Renal pelvis (tissue), 4 donors: ENCODE results near the gene PDZRN3. TPM values are rescaled to one million over a fixed set of nuclear protein-coding genes. Genes with fewer than 3 reads are reported as not detected.

ENCODE experiments used
- DNase-seq: peaks from one replicate; pipeline ENCODE4 v3.0.0-alpha.2; 2013
- polyA plus RNA-seq, 3 donors: library from polyadenylated mRNA; unstranded; fragments of 120-200 nt; gene quantifications; one replicate each; pipeline ENCODE4 v1.2.1, GENCODE V29; 2013; ENCODE audit not compliant: insufficient read length in 3 of 3

PDZRN3 gene
- polyA plus RNA-seq, 3 donors, result 36.8 to 39.3 (median 37.8) TPM

DNA sequence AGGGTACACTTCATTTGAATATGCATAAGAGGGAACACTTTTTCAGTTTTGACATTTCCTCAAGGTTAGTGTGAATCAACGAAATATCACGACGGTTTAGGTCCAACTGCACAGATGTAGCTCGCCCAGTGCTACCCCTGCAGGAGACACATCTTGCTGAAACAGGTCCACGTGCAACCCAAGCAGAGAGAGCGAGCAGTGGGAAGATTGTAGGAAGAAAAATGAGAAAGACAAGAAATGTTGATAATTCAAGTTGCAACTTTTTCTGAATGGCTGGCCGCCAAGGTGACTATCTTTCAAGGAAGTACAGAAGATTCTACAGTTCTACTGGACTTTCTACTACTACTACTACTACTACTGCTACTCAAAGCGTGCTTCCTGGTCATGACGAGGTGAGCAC, 231.7 kb downstream of the PDZRN3 start:
- DNase-seq, result no peak

DNA sequence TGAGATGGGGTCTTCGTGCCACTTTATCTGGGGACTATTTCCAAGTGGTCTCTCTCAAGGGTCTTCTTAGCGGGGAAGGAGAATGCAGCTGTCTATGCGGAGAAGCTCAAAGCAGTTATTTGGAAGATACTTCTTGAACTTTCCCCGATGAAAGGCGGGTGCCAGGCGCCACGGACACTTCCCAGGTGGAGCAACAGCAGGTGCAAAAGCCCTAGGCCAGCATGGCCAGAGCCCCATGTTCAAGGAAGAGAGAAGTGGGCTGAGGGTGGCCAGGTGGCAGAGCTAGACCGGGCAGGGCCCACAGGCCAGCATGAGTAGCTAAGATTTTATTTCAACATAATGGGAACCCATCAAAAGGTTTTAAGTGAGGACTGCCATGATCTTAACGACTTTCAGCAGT, 232.8 kb downstream of the PDZRN3 start:
- DNase-seq, result no peak

DNA sequence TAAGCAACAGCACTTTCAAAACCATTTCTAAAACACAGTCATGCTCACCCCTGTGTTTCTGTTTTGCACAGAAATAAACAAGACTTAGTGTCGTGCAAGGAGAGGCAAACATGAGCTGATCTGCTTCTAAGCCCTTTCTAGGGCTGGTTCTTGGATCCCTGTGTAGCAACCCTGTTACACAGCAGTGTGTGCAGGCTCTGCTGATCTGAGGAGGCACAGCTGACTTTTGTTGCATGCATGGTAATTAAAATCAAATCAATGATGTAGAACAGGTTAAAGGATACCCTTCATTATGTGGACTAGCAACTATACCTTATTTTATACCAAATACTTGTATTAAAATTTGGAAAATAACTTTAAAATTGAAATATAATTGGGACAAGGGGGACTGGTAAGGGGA, 234.8 kb downstream of the PDZRN3 start:
- DNase-seq, result no peak

DNA sequence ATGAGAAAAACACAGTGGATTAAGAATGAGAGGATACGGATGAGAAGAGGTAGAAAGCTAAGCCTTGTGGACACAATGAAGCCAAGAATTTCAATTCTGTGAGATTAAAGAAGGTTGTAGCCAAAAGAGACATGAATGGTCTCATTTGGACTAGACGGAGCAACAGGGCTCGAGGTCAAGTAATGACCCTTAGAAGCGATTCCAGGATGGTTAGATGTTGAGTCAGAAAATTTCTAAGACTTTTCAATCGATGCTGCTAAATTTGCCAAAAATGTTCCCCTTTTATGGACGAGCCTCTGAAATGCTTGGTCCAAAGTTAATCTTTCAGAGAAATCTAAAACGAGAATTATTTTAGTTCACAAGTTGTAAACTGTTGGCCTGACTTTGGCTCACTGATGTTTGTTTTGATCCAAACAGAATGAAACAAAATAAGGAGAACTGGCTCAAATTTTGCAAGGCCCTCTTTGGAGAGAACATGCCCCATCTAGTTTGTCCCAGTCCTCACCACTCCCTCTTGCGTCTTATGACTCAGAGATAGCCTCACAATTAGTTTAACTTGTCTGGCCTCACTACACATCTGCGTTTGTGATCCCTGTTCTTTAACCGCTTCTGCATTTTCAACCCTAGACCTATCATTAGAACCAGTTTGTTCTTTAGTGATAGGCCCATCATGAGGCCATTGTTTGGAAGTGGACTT, 235.5 kb downstream of the PDZRN3 start:
- no peak for DNase-seq

DNA sequence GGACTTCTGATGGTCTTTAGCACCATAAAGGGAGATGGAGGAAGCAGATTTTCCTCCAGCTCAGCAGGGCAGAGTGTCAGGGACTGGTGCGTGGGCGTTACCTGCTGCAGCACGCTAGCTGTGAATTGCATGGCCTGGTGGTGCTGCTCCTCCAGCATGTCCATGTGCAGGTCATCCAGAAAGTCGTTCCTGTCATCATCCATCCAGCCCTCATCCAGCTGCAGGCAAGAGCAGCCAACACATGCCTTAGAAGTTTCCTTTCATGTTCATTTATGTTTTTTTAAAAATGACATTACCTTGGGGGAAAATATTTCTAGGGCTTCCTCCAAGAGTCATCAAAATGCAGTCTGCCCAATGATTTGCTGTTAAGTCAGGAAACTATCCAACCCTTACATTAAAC, 239.2 kb downstream of the PDZRN3 start:
- DNase-seq, result no peak

DNA sequence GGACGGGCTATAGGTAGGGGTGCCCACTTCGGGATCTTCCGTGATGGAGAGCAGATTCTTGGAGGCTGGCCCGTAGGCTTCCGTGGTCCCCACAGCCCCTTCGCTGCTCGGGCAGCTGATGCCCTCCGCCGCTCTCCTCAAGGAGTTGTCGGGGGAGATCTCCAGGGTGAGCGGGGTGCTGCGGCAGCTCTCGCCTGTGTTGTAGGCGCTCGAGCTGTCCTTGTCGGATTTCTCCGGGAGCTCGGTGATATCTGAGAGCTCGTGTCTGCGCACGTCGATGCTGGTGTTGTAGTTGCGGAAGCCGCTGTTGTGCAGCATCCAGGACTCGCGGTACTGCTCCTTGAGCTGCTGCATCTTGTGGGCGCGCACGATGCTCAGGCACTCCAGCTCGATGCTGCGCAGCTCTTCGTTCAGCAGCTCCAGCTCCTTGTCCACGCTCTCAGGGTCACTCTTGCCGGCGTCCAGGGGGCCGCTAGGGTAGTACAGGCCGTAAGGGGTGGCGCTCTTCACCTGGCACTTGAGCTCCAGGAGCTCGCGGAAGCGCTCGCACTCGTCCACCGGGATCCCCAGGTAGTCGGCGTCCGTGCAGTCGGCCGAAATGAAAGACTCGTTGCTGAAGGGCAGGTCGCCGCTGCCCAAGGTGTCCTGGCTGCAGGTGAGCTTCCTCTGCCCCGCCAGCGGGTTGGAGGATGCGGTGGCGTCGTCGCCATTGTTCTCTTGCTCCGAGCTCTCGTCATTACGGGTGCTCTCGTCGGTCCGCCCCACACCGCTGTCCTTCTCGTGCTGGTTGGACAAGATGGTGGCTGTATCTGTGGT, 240.4 kb downstream of the PDZRN3 start:
- DNase-seq, result no peak

DNA sequence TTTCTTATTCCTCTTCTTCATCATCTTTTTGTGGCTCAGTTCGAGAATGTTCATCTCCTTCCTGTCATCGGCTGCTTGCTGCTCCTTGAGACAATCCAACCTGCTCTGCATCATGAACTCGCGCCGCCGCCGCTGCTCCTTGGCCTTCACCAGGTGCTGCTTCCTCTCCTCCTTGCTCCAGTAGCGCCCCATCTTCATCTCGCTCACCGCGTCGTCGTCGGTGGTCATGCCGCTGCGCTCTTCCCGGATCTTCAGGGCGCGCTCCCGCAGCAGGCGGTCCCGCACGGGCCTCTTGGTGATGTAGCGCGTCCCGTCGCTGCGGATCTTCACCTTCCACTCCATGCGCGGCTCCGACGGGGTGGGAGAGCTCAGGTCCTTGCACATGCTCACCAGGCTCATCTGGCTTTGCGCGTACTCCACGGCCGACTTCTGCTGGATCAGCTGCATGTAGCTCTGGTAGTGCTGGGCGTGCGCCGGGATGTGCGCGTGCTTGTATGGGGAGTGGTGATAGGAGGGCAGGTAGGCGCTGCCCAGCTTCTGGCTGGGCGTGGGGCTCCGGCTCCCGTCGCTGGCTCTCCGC, 241.2 kb downstream of the PDZRN3 start:
- no peak for DNase-seq

DNA sequence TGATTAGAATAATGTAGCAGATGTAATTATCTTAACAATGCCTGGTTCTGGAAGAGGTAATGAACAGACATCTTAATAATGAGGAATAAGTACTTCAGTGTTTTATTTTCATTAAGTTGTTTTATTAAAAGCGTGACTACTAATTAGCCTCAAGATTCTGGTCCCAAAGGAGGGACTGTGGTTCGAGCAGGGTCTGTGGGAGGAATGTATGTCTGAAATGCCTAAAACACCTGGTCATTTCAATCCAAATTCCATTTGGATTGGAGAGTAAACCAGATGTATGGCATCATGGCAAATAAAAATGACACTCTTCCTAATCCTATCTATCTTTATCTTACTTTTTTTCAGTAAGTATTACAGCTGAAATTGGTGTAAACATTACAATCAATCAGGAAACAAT, 243.2 kb downstream of the PDZRN3 start:
- DNase-seq, result no peak

DNA sequence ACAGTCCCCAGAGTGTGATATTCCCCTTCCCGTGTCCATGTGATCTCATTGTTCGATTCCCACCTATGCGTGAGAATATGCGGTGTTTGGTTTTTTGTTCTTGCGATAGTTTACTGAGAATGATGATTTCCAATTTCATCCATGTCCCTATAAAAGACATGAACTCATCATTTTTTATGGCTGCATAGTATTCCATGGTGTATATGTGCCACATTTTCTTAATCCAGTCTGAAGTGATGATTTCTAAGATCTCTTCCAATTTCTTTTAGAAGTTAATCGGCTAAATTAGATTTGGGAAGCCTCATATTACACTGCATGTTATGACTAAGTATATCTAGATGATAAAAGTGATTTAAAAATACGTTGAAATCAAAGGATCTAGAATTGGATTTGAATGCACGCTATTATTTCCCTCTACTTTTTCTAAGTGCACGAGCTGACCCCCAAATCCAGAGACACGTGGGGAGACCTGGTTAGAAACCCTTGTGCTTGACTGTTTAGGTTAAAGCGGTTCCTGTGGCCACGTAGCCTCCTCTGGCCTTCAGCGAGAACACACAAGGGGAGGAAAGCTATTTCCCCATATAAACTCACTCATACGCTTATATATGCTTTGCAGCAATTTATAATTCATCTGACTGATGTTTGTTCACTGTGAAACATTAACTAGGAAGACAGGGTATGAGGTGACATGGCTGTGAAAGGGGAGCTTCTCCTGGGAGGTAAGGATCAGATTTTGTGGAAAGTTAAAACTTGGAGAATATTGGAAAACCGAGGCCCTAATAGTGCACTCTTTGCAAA, 243.8 kb downstream of the PDZRN3 start:
- DNase-seq, result no peak

DNA sequence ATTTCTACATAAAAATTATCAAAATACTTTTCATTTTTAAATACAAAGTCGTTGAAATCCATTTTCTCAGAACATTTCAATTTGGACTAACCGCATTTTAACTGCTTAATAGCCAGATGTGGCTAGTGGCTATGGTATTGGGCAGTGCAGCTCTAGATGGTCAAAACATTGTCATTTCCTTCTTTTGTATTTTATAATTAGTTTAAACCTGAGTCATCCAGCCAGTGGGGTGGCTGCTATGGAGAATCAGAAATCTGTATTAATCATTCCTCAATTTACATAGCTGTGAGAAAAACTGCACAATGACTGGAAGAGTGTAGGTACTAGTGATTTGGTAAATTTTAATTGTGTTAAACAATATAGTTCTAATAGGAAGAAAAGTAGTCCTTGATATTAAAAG, 245.3 kb downstream of the PDZRN3 start:
- DNase-seq, result no peak

DNA sequence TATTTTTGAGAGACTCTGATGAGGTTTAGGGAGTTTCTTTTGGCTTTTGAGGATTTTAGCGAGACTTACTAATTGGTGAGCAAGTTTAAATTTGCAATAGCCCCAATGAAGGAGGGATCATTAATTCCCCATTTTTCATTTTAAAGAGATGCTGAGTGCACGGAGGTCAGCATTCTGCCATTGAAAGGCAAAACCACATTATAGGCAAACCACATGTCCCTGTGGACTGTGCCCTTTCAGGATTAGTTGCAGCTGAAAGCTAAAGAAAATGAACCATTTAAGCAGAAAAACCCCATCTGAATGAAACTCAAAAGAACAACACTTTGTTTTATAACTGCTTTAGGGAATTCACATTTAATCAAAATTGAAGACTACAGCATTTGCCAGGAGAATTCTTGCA, 246.5 kb downstream of the PDZRN3 start:
- no peak for DNase-seq

DNA sequence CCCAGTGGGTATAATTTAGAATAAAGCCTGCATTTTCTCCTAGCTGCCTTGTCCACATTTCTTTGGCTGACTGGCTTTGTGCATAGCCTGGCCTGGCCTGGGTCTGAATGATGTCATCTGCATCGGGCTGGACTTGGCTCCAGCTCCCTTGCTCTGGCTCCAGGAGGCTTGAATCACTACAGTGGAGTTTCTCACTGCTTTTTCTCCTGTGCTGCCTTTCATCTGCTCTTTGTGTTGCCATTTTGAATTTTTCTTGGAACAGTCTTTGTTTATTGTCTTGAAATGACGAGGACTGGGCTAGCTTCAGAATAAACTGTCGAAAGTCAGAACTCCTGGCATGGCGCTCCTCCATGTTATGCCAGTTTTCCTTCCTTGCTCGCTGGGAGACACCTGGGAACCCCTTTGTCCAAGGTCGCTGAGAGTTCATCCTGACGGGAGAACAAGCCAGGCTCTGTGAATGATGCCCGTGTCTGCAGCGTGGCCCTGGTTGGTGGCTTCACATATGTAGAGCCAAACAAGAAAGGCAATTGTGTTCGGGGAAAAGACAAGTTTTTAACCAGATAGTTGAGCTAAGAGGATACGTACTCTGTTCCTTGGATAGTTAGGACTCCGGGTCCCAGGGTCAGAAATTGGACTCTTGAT, 258.9 kb downstream of the PDZRN3 start:
- no peak for DNase-seq

DNA sequence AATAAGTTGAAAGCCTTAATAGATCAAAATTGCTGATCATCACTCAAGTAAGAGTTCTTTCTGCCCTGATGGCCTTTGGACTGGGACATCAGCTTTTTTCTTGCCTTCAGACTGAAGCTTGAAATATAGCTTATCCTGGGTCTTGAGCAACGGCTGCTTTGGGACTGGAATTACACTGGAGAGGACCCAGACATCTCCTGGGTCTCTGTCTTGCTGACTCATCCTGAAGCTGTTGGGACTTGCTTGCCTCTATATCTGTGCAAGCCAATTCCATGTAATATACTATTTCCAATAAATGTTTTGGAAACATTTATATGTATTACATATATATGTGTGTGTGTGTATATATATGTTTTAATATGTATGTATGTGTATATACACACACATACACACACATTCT, 260.2 kb downstream of the PDZRN3 start:
- no peak for DNase-seq

DNA sequence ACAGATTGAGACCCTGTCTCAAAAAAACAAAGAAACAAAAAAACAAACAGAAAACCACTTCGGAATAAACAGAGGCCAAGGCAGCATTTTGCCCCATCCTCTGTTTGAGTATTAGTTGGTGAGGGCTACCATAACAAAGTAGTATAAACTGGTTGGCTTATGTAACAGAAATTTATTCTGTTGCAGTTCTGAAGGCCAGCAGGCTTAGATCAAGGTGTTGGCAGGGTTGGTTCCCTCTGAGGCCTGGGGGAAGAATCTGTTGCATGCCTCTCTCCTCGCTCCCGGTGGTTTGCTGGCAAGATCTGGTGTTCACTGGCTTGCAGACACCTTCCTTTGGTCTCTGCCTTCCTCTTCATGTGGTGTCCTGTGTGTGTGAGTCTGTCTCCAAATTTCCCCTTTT, 261.6 kb downstream of the PDZRN3 start:
- no peak for DNase-seq

DNA sequence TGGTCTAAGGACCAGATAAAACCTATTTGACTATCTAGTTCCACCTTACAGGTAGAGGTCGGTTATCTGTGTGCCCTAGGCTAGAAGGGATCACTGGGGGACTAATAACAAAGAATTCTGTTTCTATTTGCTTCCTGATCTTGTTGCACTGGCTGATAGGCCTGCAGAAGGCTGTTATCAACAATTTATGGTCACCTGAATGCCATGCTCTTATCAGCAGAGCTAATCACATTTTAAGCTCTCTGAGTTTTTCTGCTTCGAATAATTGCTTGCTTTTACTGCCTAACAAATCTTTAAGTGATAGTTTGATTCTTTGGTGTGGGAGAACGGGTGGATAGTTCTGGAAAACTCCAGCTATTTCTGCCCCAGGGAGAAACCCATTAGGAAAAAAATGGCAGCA, 263.1 kb downstream of the PDZRN3 start:
- DNase-seq, result no peak

DNA sequence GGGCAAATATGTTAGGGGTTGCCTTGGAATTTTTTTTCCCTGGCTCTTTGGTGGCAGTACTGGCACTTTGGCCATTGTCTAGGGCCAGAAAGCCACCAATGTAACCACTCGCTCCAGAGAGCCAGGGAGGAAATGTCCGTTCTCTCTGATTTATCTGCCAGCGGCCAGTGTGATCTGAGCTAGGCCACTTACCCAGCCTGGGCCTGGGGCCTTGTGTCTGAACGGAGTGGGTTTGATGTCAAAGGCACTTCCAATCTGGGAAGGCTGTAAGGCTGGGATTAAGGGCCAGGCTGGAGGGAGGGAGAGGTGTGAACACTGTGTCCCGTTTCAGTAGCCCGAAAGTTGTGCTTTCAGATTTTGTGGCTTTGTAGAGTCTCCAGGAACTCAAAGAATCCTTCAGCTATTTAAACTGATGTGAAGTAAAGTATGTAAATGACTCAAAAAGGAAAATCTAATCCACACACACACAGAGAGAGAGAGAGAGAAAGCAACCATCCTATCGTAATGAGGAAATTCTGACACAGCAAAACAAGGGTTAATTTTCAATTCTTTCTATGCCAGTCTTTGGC, 271.0 kb downstream of the PDZRN3 start:
- DNase-seq, result no peak

DNA sequence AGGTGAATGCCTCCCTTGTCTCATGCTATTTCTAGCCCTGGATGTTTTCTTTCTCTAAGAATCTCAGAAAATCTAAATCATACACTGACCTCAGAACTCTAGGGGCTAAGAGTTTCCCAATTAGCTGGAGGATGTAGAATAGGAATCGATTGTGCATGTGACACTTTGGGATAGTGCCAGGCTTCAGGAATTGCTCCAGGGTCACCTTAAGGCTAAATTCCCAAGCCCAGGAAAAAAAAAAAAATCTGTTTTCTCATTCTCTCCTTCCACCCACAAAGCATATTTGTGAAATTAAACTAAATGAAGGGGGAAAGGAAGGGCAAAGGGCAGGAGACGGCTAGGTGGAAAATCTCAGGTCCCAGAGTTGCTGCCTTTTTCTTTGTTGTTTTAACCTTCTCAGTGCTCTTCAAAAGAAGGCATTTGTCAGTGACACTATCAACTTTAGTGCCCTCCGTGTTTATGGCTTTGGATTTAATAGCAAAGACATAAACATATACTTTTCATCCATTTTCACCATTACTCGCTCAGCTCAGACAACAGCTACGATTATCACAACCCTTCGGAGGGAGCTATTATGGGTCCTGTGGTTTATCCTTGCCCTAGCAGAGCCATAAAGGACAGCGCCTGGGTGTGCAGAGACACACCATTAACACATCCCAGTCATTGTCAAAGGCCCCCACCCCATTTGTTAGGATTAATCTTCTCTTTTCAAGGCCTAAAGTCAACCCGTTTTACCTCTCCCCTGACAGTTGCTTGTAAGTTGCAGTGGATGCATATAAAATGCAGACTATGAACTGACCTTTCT, 271.7 kb downstream of the PDZRN3 start:
- DNase-seq, result no peak

DNA sequence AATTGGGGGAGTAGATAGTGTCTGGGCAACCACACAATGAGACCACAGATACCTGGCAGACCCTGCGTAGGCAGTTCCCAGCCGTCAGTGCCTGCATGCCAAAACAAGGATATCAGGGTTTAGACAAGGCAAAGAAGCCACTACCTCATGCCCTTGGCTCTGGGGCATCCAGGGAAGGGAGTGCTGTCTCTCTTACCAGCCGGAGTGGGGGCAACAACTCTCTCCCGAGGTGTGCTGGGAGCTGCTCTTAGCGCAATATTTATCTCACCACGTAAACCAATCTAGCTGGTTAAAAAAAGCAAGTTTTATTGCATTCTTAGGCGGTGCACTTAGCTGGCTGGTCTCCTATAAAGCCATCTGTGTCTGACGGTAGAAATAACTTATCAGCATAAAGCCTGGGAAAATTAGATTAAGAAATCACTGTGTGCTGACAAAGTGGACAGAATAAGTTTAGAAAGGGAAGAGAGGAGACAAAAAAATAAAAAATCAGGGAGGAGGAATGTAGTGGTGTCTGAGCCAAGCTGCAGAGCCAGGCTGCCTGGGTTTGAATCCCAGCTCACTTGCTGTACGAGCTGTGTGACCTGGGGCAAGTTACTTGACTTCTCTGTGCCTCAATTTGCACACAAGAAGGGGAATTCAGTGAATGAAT, 273.2 kb downstream of the PDZRN3 start:
- DNase-seq, result no peak

DNA sequence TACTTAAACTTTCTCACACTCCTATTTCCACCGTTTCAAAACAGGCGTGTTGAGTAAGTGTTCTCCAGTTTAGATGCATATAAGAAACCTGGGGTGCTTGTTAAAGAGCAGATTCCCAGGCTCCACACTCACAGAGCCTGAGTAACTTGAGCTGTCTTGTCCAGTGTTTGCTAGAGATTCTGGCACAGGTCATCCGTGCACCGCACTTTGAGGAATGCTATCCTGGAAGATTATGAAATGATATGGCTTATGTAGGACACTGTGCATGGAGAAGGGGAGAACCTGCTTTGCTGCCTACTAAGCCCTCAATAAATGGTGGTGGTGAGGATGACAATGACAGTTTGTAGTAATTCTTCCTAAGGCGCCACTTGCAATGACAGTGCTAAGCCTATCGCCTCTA, 273.7 kb downstream of the PDZRN3 start:
- DNase-seq, result no peak

DNA sequence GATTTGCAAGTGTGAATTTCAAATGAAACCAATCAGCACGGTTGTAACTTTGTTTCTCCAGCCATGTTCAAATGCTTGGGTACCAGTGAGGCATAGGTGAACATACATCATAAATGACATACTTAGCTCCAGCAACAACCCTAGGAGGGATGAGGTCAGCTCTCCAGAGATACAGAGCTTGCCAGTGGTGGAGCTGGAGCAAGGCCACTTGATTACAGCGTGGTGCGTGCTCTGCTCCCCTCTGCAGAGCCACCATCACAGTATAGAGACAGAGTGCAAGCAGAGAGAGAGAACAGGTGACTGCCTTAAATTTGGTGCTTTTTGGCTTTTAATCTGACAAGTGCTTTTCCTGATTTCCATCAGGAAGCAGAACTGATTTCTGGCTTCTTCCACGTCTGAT, 275.1 kb downstream of the PDZRN3 start:
- no peak for DNase-seq
